Activated naive CD4-positive, alpha-beta T cell treated with anti-CD3 and anti-CD28 coated beads, Interleukin-2, amount 10 ng/mL, durations not matched to agents 7 days and 5 days (primary cell): ENCODE data around the gene SLC35A5.
"Not testable (repeated sequence)": the region's sequence is repeated elsewhere in the genome, so short reads cannot be mapped to it uniquely, and the experiment has no call there.

Experiments
- CTCF ChIA-PET: fragments of 350-600 bp; sonication (Branson Sonifier 250); formaldehyde crosslinking; loops from one replicate; lab custom pipeline; 2021; ENCODE audit warnings: antibody characterized with exemption; lab: Charles Lee
- DNase-seq: peaks from one replicate; pipeline ENCODE4 v3.0.0-alpha.2; 2020
- H3K27ac Mint-ChIP-seq: one replicate; pipeline ENCODE4 v1.8.0; 2021; ENCODE audit warnings: mild to moderate bottlenecking, moderate library complexity, mixed read lengths
- H3K27me3 Mint-ChIP-seq: one replicate; pipeline ENCODE4 v1.8.0; 2021; ENCODE audit warnings: mild to moderate bottlenecking, mixed read lengths
- H3K36me3 Mint-ChIP-seq: one replicate; pipeline ENCODE4 v1.8.0; 2021; ENCODE audit warnings: mixed read lengths
- H3K4me1 Mint-ChIP-seq: one replicate; pipeline ENCODE4 v1.8.0; 2021; ENCODE audit warnings: mixed read lengths
- H3K4me3 Mint-ChIP-seq: one replicate; pipeline ENCODE4 v1.8.0; 2021; ENCODE audit warnings: mild to moderate bottlenecking, moderate library complexity, mixed read lengths
- H3K9me3 Mint-ChIP-seq: one replicate; pipeline ENCODE4 v1.8.0; 2021; ENCODE audit warnings: mixed read lengths

The SLC35A5 gene, protein sequence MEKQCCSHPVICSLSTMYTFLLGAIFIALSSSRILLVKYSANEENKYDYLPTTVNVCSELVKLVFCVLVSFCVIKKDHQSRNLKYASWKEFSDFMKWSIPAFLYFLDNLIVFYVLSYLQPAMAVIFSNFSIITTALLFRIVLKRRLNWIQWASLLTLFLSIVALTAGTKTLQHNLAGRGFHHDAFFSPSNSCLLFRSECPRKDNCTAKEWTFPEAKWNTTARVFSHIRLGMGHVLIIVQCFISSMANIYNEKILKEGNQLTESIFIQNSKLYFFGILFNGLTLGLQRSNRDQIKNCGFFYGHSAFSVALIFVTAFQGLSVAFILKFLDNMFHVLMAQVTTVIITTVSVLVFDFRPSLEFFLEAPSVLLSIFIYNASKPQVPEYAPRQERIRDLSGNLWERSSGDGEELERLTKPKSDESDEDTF

DNA sequence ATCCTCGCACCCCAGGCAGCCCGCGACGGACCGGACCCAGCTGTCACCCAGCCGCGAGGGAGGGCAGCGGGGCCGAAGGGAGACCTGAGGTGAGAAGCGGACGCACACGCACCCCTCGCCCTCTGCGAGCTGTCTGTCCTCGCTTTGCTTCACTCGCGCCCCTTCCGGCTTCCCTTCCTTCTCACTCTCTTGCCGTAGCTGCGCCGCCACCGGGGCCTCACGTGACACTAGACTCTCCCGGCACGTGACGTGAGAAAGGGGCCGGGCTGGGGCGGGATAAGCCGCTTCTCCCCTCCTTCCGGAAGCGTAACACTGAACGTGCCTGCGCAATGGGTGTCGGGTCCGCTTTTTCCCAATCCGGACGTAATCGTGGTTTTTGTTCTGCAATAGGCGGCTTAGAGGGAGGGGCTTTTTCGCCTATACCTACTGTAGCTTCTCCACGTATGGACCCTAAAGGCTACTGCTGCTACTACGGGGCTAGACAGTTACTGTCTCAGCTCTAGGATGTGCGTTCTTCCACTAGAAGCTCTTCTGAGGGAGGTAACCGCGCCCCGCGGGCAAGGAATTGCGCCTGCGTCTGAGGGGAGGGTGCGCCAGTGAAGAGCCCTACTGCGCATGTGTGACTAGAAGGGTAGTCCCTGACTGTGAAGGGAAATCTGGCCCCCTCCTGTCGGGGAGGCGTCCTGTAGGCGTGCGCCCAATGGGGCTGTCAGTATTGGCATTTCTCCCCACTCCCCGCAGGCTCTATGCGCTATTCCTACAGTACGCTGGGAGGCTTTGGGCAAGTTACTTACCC is at the start of gene SLC35A5, which contains the start of gene ATG3:
SLC35A5 (plus strand) TSS at position 312 of the 796 bp plus-strand sequence. CDS start 1,359 bp downstream, outside the sequence.
ATG3 (minus strand) TSS at position 229 of the 796 bp plus-strand sequence. CDS start 434 bp downstream, outside the sequence.
- Mint-ChIP-seq H3K36me3 (peaks cover 25% of the 10 kb centered on the region), H3K27me3 (no peaks in the 10 kb centered on the region), H3K27ac (peak within 1 kb of the TSS; percentile 99), H3K4me1 (peaks cover 36% of the 10 kb centered on the region), H3K9me3 (no peaks in the 10 kb centered on the region), H3K4me3 (peak within 1 kb of the TSS; percentile 99)
- peak; percentile 99 for DNase-seq
- CTCF ChIA-PET = interaction anchor here (1.0 to 1.2 kb wide), 2 partner anchors 21 to 71 kb away, joined by 3 read pairs; no protein-coding TSS in a partner anchor

DNA sequence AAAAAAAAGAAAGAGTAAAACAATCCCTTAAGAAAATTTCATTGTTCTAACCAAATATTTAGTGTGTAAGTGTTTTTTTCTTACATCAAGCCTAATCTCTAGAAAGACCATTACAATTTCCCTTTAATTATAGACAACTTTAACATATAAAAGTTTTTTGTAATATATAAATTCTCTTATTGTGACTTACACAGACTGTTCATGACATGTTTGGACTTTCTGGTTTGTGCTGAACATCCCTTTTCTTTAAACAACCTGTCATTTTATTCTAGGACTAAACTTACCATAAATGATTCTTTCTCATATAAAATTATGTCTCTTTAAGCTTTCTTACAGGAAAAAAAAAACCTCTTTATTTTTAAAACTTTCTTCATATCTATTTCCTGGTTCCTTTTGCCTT is 49.5 kb upstream of the SLC35A5 start:
- DNase-seq = no peak
- H3K4me1 Mint-ChIP-seq = peaks cover 37% of the 10 kb centered on the region
- H3K36me3 Mint-ChIP-seq = peaks cover 19% of the 10 kb centered on the region
- CTCF ChIA-PET = no interaction called here
- peaks cover 24% of the 10 kb centered on the region for H3K9me3 Mint-ChIP-seq
- H3K4me3 Mint-ChIP-seq = no peak overlapping the region
- H3K27me3 Mint-ChIP-seq = no peaks in the 10 kb centered on the region
- no peak overlapping the region for H3K27ac Mint-ChIP-seq

DNA sequence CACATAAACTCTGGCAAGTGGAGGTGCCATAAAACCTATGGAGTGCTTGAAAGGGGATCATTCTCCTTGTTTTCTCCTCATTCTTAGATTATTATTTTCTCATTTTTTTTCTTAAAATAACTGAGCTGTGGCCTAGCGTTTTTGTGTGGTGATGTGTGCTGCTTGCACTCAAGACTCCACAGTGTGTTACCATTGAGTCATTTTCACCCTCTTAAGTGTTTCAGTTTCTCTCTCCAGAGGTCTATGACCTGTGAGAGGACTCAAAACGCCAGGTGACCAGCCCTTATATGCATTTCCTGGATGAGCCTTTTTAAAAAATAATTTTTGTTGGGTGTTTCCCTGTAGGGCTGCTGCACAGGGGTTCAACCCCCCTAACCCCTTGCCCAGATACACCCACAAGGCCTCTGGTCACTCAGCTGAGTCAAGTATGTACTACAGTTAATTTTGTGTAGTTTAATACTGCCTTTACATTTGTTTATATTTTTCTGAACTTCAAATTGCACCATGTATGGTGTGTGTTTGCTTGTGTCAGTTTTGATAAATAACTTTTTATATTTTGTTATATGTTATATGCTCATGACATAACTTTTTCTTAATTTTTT is 47.2 kb upstream of the SLC35A5 start:
- no peaks in the 10 kb centered on the region for H3K27me3 Mint-ChIP-seq
- H3K4me3 Mint-ChIP-seq = no peak overlapping the region
- peaks cover 44% of the 10 kb centered on the region for H3K4me1 Mint-ChIP-seq
- peak; percentile 49 for DNase-seq
- CTCF ChIA-PET = interaction anchor here (0.7 to 2.7 kb wide), 12 partner anchors 10 to 221 kb away, joined by 3 to 18 read pairs (median 3); partner anchors contain the start of genes BTLA and SLC9C1
- H3K36me3 Mint-ChIP-seq = peaks cover 17% of the 10 kb centered on the region
- peak overlapping the region; percentile 70 for H3K27ac Mint-ChIP-seq
- H3K9me3 Mint-ChIP-seq = peaks cover 20% of the 10 kb centered on the region

DNA sequence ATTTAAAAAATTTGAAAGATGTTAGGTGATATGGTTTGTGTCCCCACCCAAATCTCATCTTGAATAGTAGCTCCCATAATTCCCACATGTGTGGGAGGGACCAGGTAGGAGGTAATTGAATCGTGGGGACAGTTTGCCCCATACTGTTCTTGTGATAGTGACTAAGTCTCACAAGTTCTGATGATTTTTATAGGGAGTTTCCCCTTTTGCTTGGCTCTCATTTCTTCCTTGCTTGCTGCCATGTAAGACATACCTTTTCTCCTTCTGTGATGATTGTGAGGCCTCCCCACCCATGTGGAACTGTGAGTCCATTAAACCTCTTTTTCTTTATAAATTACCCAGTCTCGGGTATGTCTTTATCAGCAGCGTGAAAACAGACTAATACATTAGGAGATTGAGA is 42.9 kb upstream of the SLC35A5 start:
- not testable (repeated sequence) for DNase-seq, H3K9me3 Mint-ChIP-seq, H3K27me3 Mint-ChIP-seq, H3K4me3 Mint-ChIP-seq
- Mint-ChIP-seq H3K27ac (peak overlapping the region; percentile 56), H3K36me3 (peaks cover 11% of the 10 kb centered on the region), H3K4me1 (peaks cover 40% of the 10 kb centered on the region)
- CTCF ChIA-PET = interaction anchor here (0.9 to 6.3 kb wide), 9 partner anchors 12 to 412 kb away, joined by 3 to 53 read pairs (median 6); partner anchors contain the start of genes BTLA, CD200 and SLC9C1

DNA sequence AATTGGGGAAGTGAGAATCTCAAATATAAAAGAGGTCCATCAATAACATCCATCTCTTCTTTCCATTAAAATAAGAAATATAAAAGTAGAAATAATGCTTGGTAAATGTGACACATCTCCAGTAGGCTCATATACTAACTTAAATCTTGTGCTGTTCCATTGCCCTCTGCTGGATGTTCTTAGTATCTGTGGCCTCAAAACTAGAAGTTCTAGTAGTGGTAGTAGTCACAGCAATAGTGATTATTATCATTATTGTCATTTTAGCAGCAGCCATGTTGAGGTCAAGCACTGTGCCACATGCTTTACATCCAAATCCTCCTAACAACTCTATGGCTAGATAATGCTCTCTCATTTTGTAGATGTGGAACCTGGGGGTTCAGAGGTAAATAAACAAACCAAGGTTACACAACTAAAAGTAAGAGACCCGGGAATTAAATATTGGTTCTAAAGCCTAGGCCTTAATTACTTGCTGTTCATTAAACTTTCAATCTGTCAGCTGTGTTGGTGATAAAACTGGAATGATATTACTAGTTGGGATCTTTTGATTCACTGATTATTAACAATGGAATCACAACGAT is 42.3 kb upstream of the SLC35A5 start:
- peak; percentile 48 for DNase-seq
- peaks cover 5% of the 10 kb centered on the region for H3K9me3 Mint-ChIP-seq
- H3K36me3 Mint-ChIP-seq = peaks cover 11% of the 10 kb centered on the region
- no peak overlapping the region for H3K27ac Mint-ChIP-seq
- CTCF ChIA-PET = interaction anchor here (0.8 to 6.3 kb wide), 14 partner anchors 19 to 412 kb away, joined by 3 to 53 read pairs (median 6); partner anchors contain the start of genes BTLA, CD200 and SLC9C1
- peaks cover 34% of the 10 kb centered on the region for H3K4me1 Mint-ChIP-seq
- H3K4me3 Mint-ChIP-seq = no peak overlapping the region
- no peaks in the 10 kb centered on the region for H3K27me3 Mint-ChIP-seq

DNA sequence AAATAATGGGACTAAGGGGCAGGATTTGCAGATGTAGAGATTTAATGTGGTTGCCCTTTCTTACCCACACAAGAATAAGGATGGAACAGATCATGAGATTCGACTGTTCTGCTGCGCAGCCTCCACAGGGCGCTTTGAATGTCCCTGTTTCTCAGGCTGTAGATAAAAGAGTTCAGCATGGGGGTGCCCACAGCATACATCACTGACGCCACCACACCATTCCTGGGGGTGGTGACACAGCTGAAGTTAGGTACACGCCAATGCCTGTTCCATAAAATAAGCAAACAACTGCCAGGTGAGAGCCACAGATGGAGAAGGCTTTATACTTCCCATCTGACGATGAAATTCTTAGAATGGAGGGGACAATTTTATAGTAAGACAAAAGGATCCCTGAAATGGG is 37.7 kb upstream of the SLC35A5 start:
- H3K4me3 Mint-ChIP-seq, H3K27me3 Mint-ChIP-seq, H3K27ac Mint-ChIP-seq, H3K4me1 Mint-ChIP-seq, DNase-seq, CTCF ChIA-PET, H3K9me3 Mint-ChIP-seq: not testable (repeated sequence)
- H3K36me3 Mint-ChIP-seq = peaks cover 12% of the 10 kb centered on the region

DNA sequence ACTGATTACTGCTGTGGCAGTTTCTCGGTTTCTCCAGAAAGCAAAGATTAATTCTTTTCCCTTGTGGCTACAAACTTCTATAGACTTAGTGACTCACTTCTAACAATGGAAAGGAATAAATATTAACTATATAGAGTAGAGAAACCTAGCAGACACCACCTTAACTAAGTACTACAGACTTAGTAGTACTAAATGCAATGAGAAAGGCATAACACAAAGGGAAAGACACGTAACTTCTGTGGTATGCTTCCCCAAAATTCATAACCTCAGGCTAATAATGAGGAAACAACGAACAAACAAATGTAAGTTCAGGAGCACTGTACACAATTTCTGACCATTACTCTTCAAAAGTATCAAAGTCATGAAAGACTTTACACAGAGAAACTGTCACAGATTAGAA is 31.3 kb upstream of the SLC35A5 start:
- Mint-ChIP-seq H3K27ac (no peak overlapping the region), H3K4me1 (no peaks in the 10 kb centered on the region), H3K27me3 (no peaks in the 10 kb centered on the region), H3K9me3 (no peaks in the 10 kb centered on the region), H3K4me3 (no peak overlapping the region), H3K36me3 (peaks cover 40% of the 10 kb centered on the region)
- CTCF ChIA-PET = interaction anchor here (0.7 to 1.5 kb wide), 9 partner anchors 12 to 420 kb away, joined by 3 to 13 read pairs (median 4); partner anchors contain the start of gene SLC9C1
- no peak for DNase-seq

DNA sequence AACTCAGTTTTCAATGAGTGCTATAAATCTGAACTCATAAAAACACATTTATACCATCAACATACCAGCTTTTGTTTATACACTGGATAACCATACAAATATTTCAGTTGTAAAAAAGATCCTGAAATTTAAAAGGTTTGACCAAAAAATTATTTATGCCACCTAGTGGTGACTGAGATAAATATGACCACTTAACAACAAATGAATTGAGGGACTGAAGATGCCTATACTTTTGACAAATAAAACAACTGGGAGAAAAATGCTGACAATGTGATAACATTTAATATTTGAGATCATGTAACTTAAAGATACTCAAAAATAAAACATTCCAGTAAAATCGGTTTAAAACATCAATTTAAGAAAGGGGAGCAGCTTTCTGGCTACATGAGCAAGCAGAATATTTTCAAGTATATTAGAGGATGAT is 30.5 kb upstream of the SLC35A5 start:
- Mint-ChIP-seq H3K4me3 (no peak overlapping the region), H3K4me1 (no peaks in the 10 kb centered on the region), H3K36me3 (peaks cover 42% of the 10 kb centered on the region), H3K27ac (no peak overlapping the region), H3K9me3 (no peaks in the 10 kb centered on the region), H3K27me3 (no peaks in the 10 kb centered on the region)
- DNase-seq = no peak
- CTCF ChIA-PET = interaction anchor here (0.8 to 1.5 kb wide), 8 partner anchors 13 to 420 kb away, joined by 3 to 13 read pairs (median 4); partner anchors contain the start of gene SLC9C1

DNA sequence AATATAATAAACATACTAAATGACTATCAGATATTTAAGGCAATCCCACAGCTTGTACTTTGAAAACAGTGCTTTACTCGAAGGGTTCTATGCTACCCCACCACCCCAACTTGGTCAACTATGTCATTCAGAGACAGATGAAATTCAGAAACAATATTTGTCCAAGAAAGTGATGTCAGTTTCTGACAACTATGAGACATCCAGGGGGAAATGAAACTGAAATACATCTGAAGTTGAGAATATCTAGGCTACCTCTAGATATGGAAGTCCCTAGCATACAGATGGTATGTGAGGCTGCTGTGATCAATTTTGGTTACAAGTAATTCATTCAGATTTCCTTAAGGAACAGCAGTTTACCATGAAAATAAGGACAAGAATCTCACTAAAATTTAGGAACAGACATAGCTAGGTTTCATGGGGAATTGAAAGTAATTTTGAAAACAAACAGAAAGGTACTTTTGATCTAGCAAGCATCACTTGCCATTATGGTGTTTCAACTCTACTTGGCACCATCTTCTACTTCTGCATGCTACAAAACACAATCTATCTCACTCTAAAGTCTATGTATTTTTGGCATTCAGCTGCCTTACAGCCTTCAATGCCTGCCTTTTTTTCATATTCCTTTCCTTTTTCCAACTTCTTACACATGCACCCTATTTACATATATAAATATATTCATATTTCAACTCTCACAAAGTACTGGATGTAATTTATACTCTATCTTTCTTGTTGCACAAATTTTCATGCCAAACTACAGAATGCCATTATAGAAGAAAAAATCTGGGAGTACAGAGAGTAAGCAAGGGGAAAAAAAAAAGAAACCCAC is 21.8 kb upstream of the SLC35A5 start:
- Mint-ChIP-seq H3K27ac (no peak overlapping the region), H3K9me3 (no peaks in the 10 kb centered on the region), H3K36me3 (peaks cover 55% of the 10 kb centered on the region), H3K4me3 (no peak overlapping the region), H3K4me1 (peaks cover 7% of the 10 kb centered on the region), H3K27me3 (no peaks in the 10 kb centered on the region)
- CTCF ChIA-PET = no interaction called here
- no peak for DNase-seq

DNA sequence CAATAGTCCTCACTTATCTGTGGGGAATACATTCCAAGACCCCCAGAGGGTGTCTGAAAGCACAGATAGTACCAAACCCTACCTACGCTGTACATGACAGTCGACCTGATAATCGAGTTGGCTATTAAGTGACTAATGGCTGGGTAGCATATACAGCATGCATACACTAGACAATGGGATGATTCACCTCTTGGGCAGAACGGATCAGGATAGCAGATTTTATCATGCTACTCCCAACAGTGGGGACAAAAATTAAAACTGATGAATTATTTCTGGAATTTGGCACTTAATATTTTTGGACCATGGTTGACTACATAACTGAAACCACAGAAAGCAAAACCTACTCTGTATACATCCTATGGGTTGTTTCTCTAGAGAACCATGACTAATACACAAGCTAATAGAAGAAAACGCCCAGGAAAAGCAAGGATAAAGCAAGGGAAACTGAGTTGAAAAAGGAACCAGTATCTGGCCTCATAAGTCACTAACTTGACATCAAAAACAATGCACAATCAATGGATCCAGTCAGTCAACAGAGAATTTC is 15.6 kb upstream of the SLC35A5 start:
- H3K27ac Mint-ChIP-seq = no peak overlapping the region

DNA sequence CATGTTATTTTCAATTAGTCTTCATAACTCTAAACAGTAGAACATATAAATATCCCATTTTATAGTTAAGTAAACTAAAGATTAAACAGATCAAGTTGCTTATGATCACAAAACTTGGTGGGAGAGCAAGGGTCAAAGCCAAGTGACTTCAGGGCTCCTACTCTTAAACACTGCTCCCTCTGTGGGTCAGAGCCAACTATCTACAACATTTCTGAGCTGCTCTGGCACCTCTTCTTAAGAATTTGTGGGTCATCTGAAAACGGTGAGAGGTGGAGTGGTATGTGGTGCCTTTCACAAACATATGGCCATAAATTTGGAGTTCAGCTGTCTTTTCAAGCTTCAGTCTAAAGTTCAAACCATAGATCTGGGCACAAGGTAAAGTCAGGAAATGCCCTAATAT is 11.0 kb upstream of the SLC35A5 start:
- CTCF ChIA-PET = no interaction called here
- Mint-ChIP-seq H3K27me3 (no peaks in the 10 kb centered on the region), H3K9me3 (peaks cover 8% of the 10 kb centered on the region), H3K27ac (no peak overlapping the region), H3K4me3 (no peak overlapping the region), H3K36me3 (peaks cover 54% of the 10 kb centered on the region), H3K4me1 (peaks cover 12% of the 10 kb centered on the region)
- DNase-seq = no peak

More for the DNA sequence above, 15.6 kb upstream of the SLC35A5 start:
- Mint-ChIP-seq H3K27me3 (no peaks in the 10 kb centered on the region), H3K36me3 (peaks cover 41% of the 10 kb centered on the region), H3K9me3 (no peaks in the 10 kb centered on the region), H3K4me1 (no peaks in the 10 kb centered on the region), H3K4me3 (no peak overlapping the region)
- CTCF ChIA-PET = no interaction called here
- no peak for DNase-seq

DNA sequence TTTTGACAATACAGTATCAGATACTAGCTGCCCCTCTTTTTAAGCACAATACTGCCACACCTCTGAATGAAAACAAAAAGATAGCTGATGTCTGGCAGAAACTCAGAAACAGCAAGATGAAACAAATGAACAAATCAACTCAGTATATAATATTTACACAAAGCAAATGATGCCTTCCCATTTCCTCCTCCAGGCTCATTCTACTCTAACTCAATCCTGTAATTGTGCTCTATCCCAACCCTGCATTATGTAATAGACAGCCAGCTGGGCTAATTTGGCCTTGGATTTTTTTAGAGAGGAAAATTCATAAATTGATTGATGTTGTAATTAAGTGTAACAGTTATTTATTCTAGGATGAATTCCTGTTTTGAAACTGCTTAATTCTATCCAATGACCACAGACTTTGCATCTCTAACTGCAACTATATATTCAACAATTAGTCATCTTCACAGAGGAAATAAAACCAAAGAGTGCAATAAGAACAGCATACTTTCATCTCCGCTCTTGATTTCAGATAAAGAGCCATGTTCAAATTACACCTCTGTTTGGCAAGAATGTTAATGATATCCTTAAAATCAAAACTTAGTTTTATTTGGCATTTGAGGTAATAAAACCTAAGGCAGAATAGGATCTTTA is 6.2 kb upstream of the SLC35A5 start:
- peaks cover 8% of the 10 kb centered on the region for H3K9me3 Mint-ChIP-seq
- no peak overlapping the region for H3K27ac Mint-ChIP-seq
- no peaks in the 10 kb centered on the region for H3K27me3 Mint-ChIP-seq
- CTCF ChIA-PET = interaction anchor here (0.9 kb wide), 1 partner anchor 57 kb away, joined by 3 read pairs; no protein-coding TSS in a partner anchor
- H3K4me1 Mint-ChIP-seq = peaks cover 33% of the 10 kb centered on the region
- no peak overlapping the region for H3K4me3 Mint-ChIP-seq
- DNase-seq = no peak
- peaks cover 46% of the 10 kb centered on the region for H3K36me3 Mint-ChIP-seq
